ENCODE data around the gene IRF5.

IRF5 gene

GRCh38 chr7:128988372-128988771 is 50.6 kb downstream of the IRF5 start:
- no peak for TF ChIP-seq EP300 (IDR thresholded peaks at IDR 0.05; ENCODE audit: borderline replicate concordance)
- no peak for TF ChIP-seq USF1 (IDR thresholded peaks at IDR 0.05)
- no peak for TF ChIP-seq MAX (IDR thresholded peaks at IDR 0.05)
- no peak for TF ChIP-seq RAD21 (IDR thresholded peaks at IDR 0.05; ENCODE audit: low read depth)
- no peak for TF ChIP-seq ZBTB7A (IDR thresholded peaks at IDR 0.05; ENCODE audit: low read depth)
- TF ChIP-seq TCF12 (IDR thresholded peaks at IDR 0.05; ENCODE audit: low read depth) = no peak
- TF ChIP-seq EGR1 (IDR thresholded peaks at IDR 0.05) = no peak
- TF ChIP-seq TAF1 (IDR thresholded peaks at IDR 0.05; ENCODE audit: low read depth) = no peak
- no peak for TF ChIP-seq CEBPB (IDR thresholded peaks at IDR 0.05)
- TF ChIP-seq YY1 (IDR thresholded peaks at IDR 0.05; ENCODE audit: low read depth) = no peak
- TF ChIP-seq REST (IDR thresholded peaks at IDR 0.05; ENCODE audit: low read depth) = no peak
- TF ChIP-seq CREB1 (IDR thresholded peaks at IDR 0.05; ENCODE audit: low read depth) = no peak

GRCh38 chr7:128989961-128990360 is 52.2 kb downstream of the IRF5 start:
- TF ChIP-seq CREB1 (IDR thresholded peaks at IDR 0.05; ENCODE audit: low read depth) (no peak), EP300 (IDR thresholded peaks at IDR 0.05; ENCODE audit: borderline replicate concordance) (no peak)

- TF ChIP-seq NFIC (IDR thresholded peaks at IDR 0.05) = no peak
- no peak for TF ChIP-seq USF1 (IDR thresholded peaks at IDR 0.05)
- TF ChIP-seq ZBTB7A (IDR thresholded peaks at IDR 0.05; ENCODE audit: low read depth) = no peak
- no peak for TF ChIP-seq TCF12 (IDR thresholded peaks at IDR 0.05; ENCODE audit: low read depth)
- no peak for TF ChIP-seq MAX (IDR thresholded peaks at IDR 0.05)
Observed at GRCh38 chr7:128993419-128993818, 55.7 kb downstream of the IRF5 start.

- no peak for TF ChIP-seq USF1 (IDR thresholded peaks at IDR 0.05)
- no peak for TF ChIP-seq RAD21 (IDR thresholded peaks at IDR 0.05; ENCODE audit: low read depth)
- TF ChIP-seq TCF12 (IDR thresholded peaks at IDR 0.05; ENCODE audit: low read depth) = no peak
Observed at GRCh38 chr7:128997181-128997580, 59.5 kb downstream of the IRF5 start.
